Neural progenitor cell (in vitro differentiated cells): ENCODE results near the gene TBXAS1. TPM values are rescaled to one million over a fixed set of nuclear protein-coding genes. Genes with fewer than 3 reads are reported as not detected.

Experiments
- DNase-seq: peaks from one replicate; pipeline ENCODE4 v3.0.0-alpha.2; 2016; ENCODE audit warnings: low spot score
- H2AFZ ChIP-seq: fragments of 200-600 bp; sonication (generic); replicated peaks from 2 replicates; pipeline ENCODE4 v1.6.1; 2016; ENCODE audit warnings: antibody characterized with exemption
- H3F3A ChIP-seq: fragments of 200-600 bp; sonication (generic); 2 replicates; pipeline ENCODE4 v1.6.1; 2016; ENCODE audit warnings: antibody characterized with exemption, low read depth
- H3K27ac ChIP-seq: fragments of 200-600 bp; sonication (generic); 2 replicates; pipeline ENCODE4 v1.5.1; 2016; ENCODE audit warnings: mild to moderate bottlenecking
- H3K27me3 ChIP-seq: fragments of 200-600 bp; sonication (generic); 2 replicates; pipeline ENCODE4 v1.6.1; 2016; ENCODE audit warnings: mild to moderate bottlenecking, moderate library complexity
- H3K36me3 ChIP-seq: fragments of 200-600 bp; sonication (generic); 2 replicates; pipeline ENCODE4 v1.5.1; 2016
- H3K4me1 ChIP-seq: fragments of 200-600 bp; sonication (generic); 2 replicates; pipeline ENCODE4 v1.6.1; 2016; ENCODE audit warnings: mixed run types
- H3K4me2 ChIP-seq: fragments of 200-600 bp; sonication (generic); 2 replicates; pipeline ENCODE4 v1.6.1; 2016
- H3K4me3 ChIP-seq: fragments of 200-600 bp; sonication (generic); 2 replicates; pipeline ENCODE4 v1.5.1; 2016
- H3K79me2 ChIP-seq: fragments of 200-600 bp; sonication (generic); 2 replicates; pipeline ENCODE4 v1.6.1; 2016; ENCODE audit warnings: low read depth
- H3K9ac ChIP-seq: fragments of 200-600 bp; sonication (generic); 2 replicates; pipeline ENCODE4 v1.6.1; 2016
- H3K9me3 ChIP-seq: fragments of 200-600 bp; sonication (generic); 2 replicates; pipeline ENCODE4 v1.5.1; 2016; ENCODE audit warnings: low read depth
- H4K20me1 ChIP-seq: fragments of 200-600 bp; sonication (generic); 2 replicates; pipeline ENCODE4 v1.6.1; 2016; ENCODE audit warnings: low read depth
- H3K27ac Mint-ChIP-seq: 3 replicates; pipeline ENCODE4 v1.8.0; 2021; ENCODE audit warnings: mixed read lengths
- H3K27me3 Mint-ChIP-seq: 2 replicates; pipeline ENCODE4 v1.8.0; 2022; ENCODE audit warnings: low read depth, mild to moderate bottlenecking, inconsistent platforms, moderate library complexity, mixed read lengths; ENCODE audit not compliant: insufficient read depth
- H3K36me3 Mint-ChIP-seq: 3 replicates; pipeline ENCODE4 v1.8.0; 2021; ENCODE audit warnings: mixed read lengths
- H3K4me1 Mint-ChIP-seq: 3 replicates; pipeline ENCODE4 v1.8.0; 2021; ENCODE audit warnings: mixed read lengths
- H3K4me3 Mint-ChIP-seq: 3 replicates; pipeline ENCODE4 v1.8.0; 2021; ENCODE audit warnings: mild to moderate bottlenecking, moderate library complexity, mixed read lengths
- H3K9me3 Mint-ChIP-seq: 3 replicates; pipeline ENCODE4 v1.8.0; 2020; ENCODE audit warnings: mixed read lengths
- EZH2 ChIP-seq: fragments of 200-600 bp; sonication (generic); IDR thresholded peaks from 2 replicates; pipeline ENCODE4 v1.6.1; 2017; ENCODE audit warnings: antibody characterized with exemption, mild to moderate bottlenecking, moderate library complexity
- EZH2phosphoT487 ChIP-seq: fragments of 200-600 bp; sonication (generic); IDR thresholded peaks from 2 replicates; pipeline ENCODE4 v1.6.1; 2017; ENCODE audit warnings: antibody characterized with exemption
- total RNA-seq: library from RNA; depleted of rRNA; stranded (reverse); fragments of >200 nt; gene quantifications from 2 replicates; pipeline ENCODE4 v1.2.3, GENCODE V29; 2015; ENCODE audit warnings: low replicate concordance
- TF ChIP-seq, protein P1 (sequence below): fragments of 200-600 bp; sonication (generic); IDR thresholded peaks from 2 replicates; pipeline ENCODE4 v1.5.1; 2017; ENCODE audit warnings: antibody characterized with exemption, mild to moderate bottlenecking

TBXAS1 gene
- total RNA-seq, 1 donor from 2014 or later = not detected

GRCh38 chr7:140039896-140040295, 210.8 kb downstream of the TBXAS1 start:
- no peak overlapping the region for H3K4me3 Mint-ChIP-seq
- Histone ChIP-seq H3K79me2 (no peaks in the 10 kb centered on the region), H3K27ac (no peak overlapping the region), H3K4me1 (no peaks in the 10 kb centered on the region), H3K27me3 (no peaks in the 10 kb centered on the region), H3K4me3 (no peak overlapping the region), H3K9ac (no peak overlapping the region), H3F3A (no peaks in the 10 kb centered on the region), H3K36me3 (no peaks in the 10 kb centered on the region), H3K9me3 (no peaks in the 10 kb centered on the region), H3K4me2 (no peak overlapping the region), H2AFZ (no peak overlapping the region), H4K20me1 (no peaks in the 10 kb centered on the region)
- DNase-seq = no peak
- no peaks in the 10 kb centered on the region for H3K4me1 Mint-ChIP-seq
- TF ChIP-seq EZH2phosphoT487 (no peak), EZH2 (no peak)
- H3K9me3 Mint-ChIP-seq = no peaks in the 10 kb centered on the region
- no peak overlapping the region for H3K27ac Mint-ChIP-seq
- no peaks in the 10 kb centered on the region for H3K36me3 Mint-ChIP-seq
- no peaks in the 10 kb centered on the region for H3K27me3 Mint-ChIP-seq

DNA sequence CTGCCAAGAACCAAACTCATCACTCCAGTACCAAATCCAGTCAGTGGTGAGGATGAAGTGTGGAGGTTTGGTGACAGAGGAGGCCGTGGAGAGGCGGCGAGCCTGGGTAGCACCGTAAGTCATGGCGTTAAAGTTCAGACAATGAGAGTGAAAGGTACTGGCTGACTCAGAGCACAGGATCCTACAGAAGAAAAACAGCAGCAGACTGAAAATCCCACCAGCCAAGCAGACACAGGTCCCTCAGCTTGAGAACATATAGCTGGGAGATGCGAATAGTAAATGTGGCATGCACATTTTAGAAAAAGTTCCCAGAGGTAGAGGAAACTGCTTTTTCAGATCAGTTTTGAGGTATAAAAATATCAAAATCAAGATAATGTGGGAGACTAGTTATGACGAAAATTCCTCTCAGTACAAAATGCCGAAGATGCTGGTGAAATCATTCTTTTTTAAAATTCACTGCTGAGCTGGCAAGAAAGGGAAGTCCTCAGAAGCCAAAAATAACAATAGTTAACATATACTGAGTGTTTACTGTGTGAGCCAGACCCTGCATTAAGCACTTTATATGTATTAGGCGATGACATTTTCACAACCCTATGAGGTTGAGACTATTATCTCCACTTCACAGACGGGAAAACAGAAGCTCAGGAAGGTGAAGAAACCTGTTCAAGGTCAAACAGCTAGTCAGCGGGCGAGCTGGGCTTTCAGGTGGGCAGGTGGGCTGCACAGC, 212.8 kb downstream of the TBXAS1 start:
- no peak overlapping the region for H3K27ac Mint-ChIP-seq
- H3K4me3 Mint-ChIP-seq = no peak overlapping the region
- no peak overlapping the region for H2AFZ ChIP-seq

GRCh38 chr7:140042386-140042670, 213.3 kb downstream of the TBXAS1 start:
- no peak overlapping the region for H3K27ac Mint-ChIP-seq
- no peaks in the 10 kb centered on the region for H3K79me2 ChIP-seq

More for the DNA sequence above, 212.8 kb downstream of the TBXAS1 start:
- H3K27ac ChIP-seq = no peak overlapping the region
- H3K4me3 ChIP-seq = no peak overlapping the region
- Mint-ChIP-seq H3K27me3 (no peaks in the 10 kb centered on the region), H3K9me3 (no peaks in the 10 kb centered on the region), H3K4me1 (no peaks in the 10 kb centered on the region), H3K36me3 (no peaks in the 10 kb centered on the region)
- TF ChIP-seq, protein P1, sequence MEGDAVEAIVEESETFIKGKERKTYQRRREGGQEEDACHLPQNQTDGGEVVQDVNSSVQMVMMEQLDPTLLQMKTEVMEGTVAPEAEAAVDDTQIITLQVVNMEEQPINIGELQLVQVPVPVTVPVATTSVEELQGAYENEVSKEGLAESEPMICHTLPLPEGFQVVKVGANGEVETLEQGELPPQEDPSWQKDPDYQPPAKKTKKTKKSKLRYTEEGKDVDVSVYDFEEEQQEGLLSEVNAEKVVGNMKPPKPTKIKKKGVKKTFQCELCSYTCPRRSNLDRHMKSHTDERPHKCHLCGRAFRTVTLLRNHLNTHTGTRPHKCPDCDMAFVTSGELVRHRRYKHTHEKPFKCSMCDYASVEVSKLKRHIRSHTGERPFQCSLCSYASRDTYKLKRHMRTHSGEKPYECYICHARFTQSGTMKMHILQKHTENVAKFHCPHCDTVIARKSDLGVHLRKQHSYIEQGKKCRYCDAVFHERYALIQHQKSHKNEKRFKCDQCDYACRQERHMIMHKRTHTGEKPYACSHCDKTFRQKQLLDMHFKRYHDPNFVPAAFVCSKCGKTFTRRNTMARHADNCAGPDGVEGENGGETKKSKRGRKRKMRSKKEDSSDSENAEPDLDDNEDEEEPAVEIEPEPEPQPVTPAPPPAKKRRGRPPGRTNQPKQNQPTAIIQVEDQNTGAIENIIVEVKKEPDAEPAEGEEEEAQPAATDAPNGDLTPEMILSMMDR = no peak
- H4K20me1 ChIP-seq = no peaks in the 10 kb centered on the region
- no peak for DNase-seq
- no peaks in the 10 kb centered on the region for H3K4me1 ChIP-seq
- no peaks in the 10 kb centered on the region for H3K9me3 ChIP-seq
- no peak overlapping the region for H3K9ac ChIP-seq
- no peaks in the 10 kb centered on the region for H3K79me2 ChIP-seq
- no peak overlapping the region for H3K4me2 ChIP-seq
- H3F3A ChIP-seq = no peaks in the 10 kb centered on the region
- no peaks in the 10 kb centered on the region for H3K27me3 ChIP-seq
- no peaks in the 10 kb centered on the region for H3K36me3 ChIP-seq

GRCh38 chr7:140044251-140044650, 215.2 kb downstream of the TBXAS1 start:
- no peaks in the 10 kb centered on the region for H3K79me2 ChIP-seq
- H3K9me3 Mint-ChIP-seq = no peaks in the 10 kb centered on the region
- no peak overlapping the region for H3K27ac ChIP-seq

More at GRCh38 chr7:140042386-140042670, 213.3 kb downstream of the TBXAS1 start:
- Histone ChIP-seq H2AFZ (no peak overlapping the region), H3F3A (no peaks in the 10 kb centered on the region), H3K36me3 (no peaks in the 10 kb centered on the region), H3K27me3 (no peaks in the 10 kb centered on the region), H3K9me3 (no peaks in the 10 kb centered on the region), H3K4me3 (no peak overlapping the region), H3K4me2 (no peak overlapping the region), H3K9ac (no peak overlapping the region), H3K4me1 (no peaks in the 10 kb centered on the region), H4K20me1 (no peaks in the 10 kb centered on the region), H3K27ac (no peak overlapping the region)
- DNase-seq = no peak
- H3K27me3 Mint-ChIP-seq = peaks cover 2% of the 10 kb centered on the region
- H3K4me1 Mint-ChIP-seq = no peaks in the 10 kb centered on the region
- TF ChIP-seq EZH2 (no peak), EZH2phosphoT487 (no peak)
- TF ChIP-seq, protein P1 = no peak
- H3K4me3 Mint-ChIP-seq = no peak overlapping the region
- no peaks in the 10 kb centered on the region for H3K36me3 Mint-ChIP-seq
- no peaks in the 10 kb centered on the region for H3K9me3 Mint-ChIP-seq

More at GRCh38 chr7:140044251-140044650, 215.2 kb downstream of the TBXAS1 start:
- H3K9ac ChIP-seq = no peak overlapping the region
- Mint-ChIP-seq H3K27ac (no peak overlapping the region), H3K27me3 (peaks cover 2% of the 10 kb centered on the region), H3K36me3 (no peaks in the 10 kb centered on the region), H3K4me1 (no peaks in the 10 kb centered on the region), H3K4me3 (no peak overlapping the region)
- no peaks in the 10 kb centered on the region for H3K4me1 ChIP-seq
- no peaks in the 10 kb centered on the region for H3K27me3 ChIP-seq
- no peaks in the 10 kb centered on the region for H3K36me3 ChIP-seq
- DNase-seq = no peak
- H3F3A ChIP-seq = no peaks in the 10 kb centered on the region
- no peak overlapping the region for H2AFZ ChIP-seq
- no peak overlapping the region for H3K4me2 ChIP-seq
- no peaks in the 10 kb centered on the region for H4K20me1 ChIP-seq
- TF ChIP-seq, protein P1 = no peak
- no peak for TF ChIP-seq EZH2phosphoT487
- no peak for TF ChIP-seq EZH2
- no peaks in the 10 kb centered on the region for H3K9me3 ChIP-seq
- H3K4me3 ChIP-seq = no peak overlapping the region
